Measurements from ENCODE around the gene IGFALS. TPM values are rescaled to one million over a fixed set of nuclear protein-coding genes. Genes with fewer than 3 reads are reported as not detected.

Gene IGFALS
- total RNA-seq, result under 1 TPM in 1 of 2 donors, not detected in 1; 0.12 TPM

GRCh38 chr16:1793578-1794220 lies at the start of gene IGFALS:
TSS of gene IGFALS (minus strand) at chr16:1793705. CDS start at chr16:1793652, 53 bp downstream.
- H3K4me1 Mint-ChIP-seq (ENCODE audit: low read depth in 2 of 2), result peaks cover 0 to 4% of the 10 kb centered on the region in 2 donors
- H3K27ac Mint-ChIP-seq, result no peak within 1 kb of the TSS
- DNase-seq (ENCODE audit: low spot score) (peak; percentile 60), ATAC-seq (no peak)
- H3K9me3 Mint-ChIP-seq, result no peaks in the 10 kb centered on the region
- no peaks in the 10 kb centered on the region for H3K27me3 Mint-ChIP-seq
- no peaks in the 10 kb centered on the region for H3K36me3 Mint-ChIP-seq
- H3K4me3 Mint-ChIP-seq, result no peak within 1 kb of the TSS

- no peak for DNase-seq (ENCODE audit: low spot score)
- H3K4me3 Mint-ChIP-seq, result no peak overlapping the region
- no peak for ATAC-seq
- no peaks in the 10 kb centered on the region for H3K4me1 Mint-ChIP-seq (ENCODE audit: low read depth in 2 of 2)
- no peak overlapping the region for H3K27ac Mint-ChIP-seq
- H3K27me3 Mint-ChIP-seq, result no peaks in the 10 kb centered on the region
- no peaks in the 10 kb centered on the region for H3K9me3 Mint-ChIP-seq
- H3K36me3 Mint-ChIP-seq, result no peaks in the 10 kb centered on the region
Observed at GRCh38 chr16:1839554-1839953, 46.0 kb upstream of the IGFALS start.

- Mint-ChIP-seq H3K9me3 (no peaks in the 10 kb centered on the region), H3K4me1 (ENCODE audit: low read depth in 2 of 2) (peaks cover 0 to 11% of the 10 kb centered on the region in 2 donors), H3K4me3 (no peak overlapping the region), H3K27me3 (no peaks in the 10 kb centered on the region), H3K36me3 (no peaks in the 10 kb centered on the region), H3K27ac (no peak overlapping the region)
- DNase-seq (ENCODE audit: low spot score) (no peak), ATAC-seq (no peak)
Observed at GRCh38 chr16:1834096-1834495, 40.6 kb upstream of the IGFALS start.

GRCh38 chr16:1832838-1833454 lies 39.4 kb upstream of the IGFALS start:
- H3K27ac Mint-ChIP-seq, result peak overlapping the region in 1 of 2 donors; percentile 50
- ATAC-seq (no peak), DNase-seq (ENCODE audit: low spot score) (no peak)
- H3K9me3 Mint-ChIP-seq, result no peaks in the 10 kb centered on the region
- no peaks in the 10 kb centered on the region for H3K27me3 Mint-ChIP-seq
- no peaks in the 10 kb centered on the region for H3K36me3 Mint-ChIP-seq
- H3K4me3 Mint-ChIP-seq, result no peak overlapping the region
- H3K4me1 Mint-ChIP-seq (ENCODE audit: low read depth in 2 of 2), result peaks cover 0 to 13% of the 10 kb centered on the region in 2 donors

GRCh38 chr16:1831186-1832075 lies 37.9 kb upstream of the IGFALS start:
- Mint-ChIP-seq H3K9me3 (no peaks in the 10 kb centered on the region), H3K36me3 (no peaks in the 10 kb centered on the region), H3K4me3 (no peak overlapping the region), H3K27me3 (no peaks in the 10 kb centered on the region), H3K4me1 (ENCODE audit: low read depth in 2 of 2) (peaks cover 7 to 23% of the 10 kb centered on the region in 2 donors), H3K27ac (no peak overlapping the region)
- DNase-seq (ENCODE audit: low spot score) (no peak), ATAC-seq (no peak)

GRCh38 chr16:1830213-1830612 lies 36.7 kb upstream of the IGFALS start:
- Mint-ChIP-seq H3K4me1 (ENCODE audit: low read depth in 2 of 2) (peaks cover 7 to 26% of the 10 kb centered on the region in 2 donors), H3K36me3 (no peaks in the 10 kb centered on the region), H3K27me3 (no peaks in the 10 kb centered on the region), H3K4me3 (no peak overlapping the region), H3K9me3 (no peaks in the 10 kb centered on the region), H3K27ac (no peak overlapping the region)
- no peak for ATAC-seq
- no peak for DNase-seq (ENCODE audit: low spot score)

GRCh38 chr16:1828645-1829410 lies 35.3 kb upstream of the IGFALS start:
- DNase-seq (ENCODE audit: low spot score), result no peak
- H3K36me3 Mint-ChIP-seq, result no peaks in the 10 kb centered on the region
- H3K4me1 Mint-ChIP-seq (ENCODE audit: low read depth in 2 of 2), result peaks cover 13 to 30% of the 10 kb centered on the region in 2 donors
- H3K9me3 Mint-ChIP-seq, result no peaks in the 10 kb centered on the region
- no peaks in the 10 kb centered on the region for H3K27me3 Mint-ChIP-seq
- H3K4me3 Mint-ChIP-seq, result no peak overlapping the region
- H3K27ac Mint-ChIP-seq, result no peak overlapping the region
- no peak for ATAC-seq

- H3K4me3 Mint-ChIP-seq, result peak within 1 kb of the TSS; percentile 96
- no peaks in the 10 kb centered on the region for H3K9me3 Mint-ChIP-seq
- DNase-seq (ENCODE audit: low spot score) (peak; percentile 92), ATAC-seq (peak; percentile 93 to 94)
- no peaks in the 10 kb centered on the region for H3K27me3 Mint-ChIP-seq
- H3K4me1 Mint-ChIP-seq (ENCODE audit: low read depth in 2 of 2), result peaks cover 13 to 27% of the 10 kb centered on the region in 2 donors
- H3K27ac Mint-ChIP-seq, result peak within 1 kb of the TSS; percentile 89 to 95
- no peaks in the 10 kb centered on the region for H3K36me3 Mint-ChIP-seq
Observed at GRCh38 chr16:1826691-1827573, 33.4 kb upstream of the IGFALS start, which contains the start of the genes FAHD1 and HAGH. TSS of gene FAHD1 (plus strand) at chr16:1827206. CDS start at chr16:1827239, 33 bp downstream. TSS of gene HAGH (minus strand) at chr16:1826825. CDS start at chr16:1826787, 38 bp downstream.

GRCh38 chr16:1825864-1826690 lies 32.6 kb upstream of the IGFALS start:
- no peaks in the 10 kb centered on the region for H3K36me3 Mint-ChIP-seq
- H3K4me3 Mint-ChIP-seq, result peak overlapping the region; percentile 96
- H3K4me1 Mint-ChIP-seq (ENCODE audit: low read depth in 2 of 2), result peaks cover 13 to 27% of the 10 kb centered on the region in 2 donors
- peak overlapping the region in 1 of 2 donors; percentile 95 for H3K27ac Mint-ChIP-seq
- no peaks in the 10 kb centered on the region for H3K9me3 Mint-ChIP-seq
- DNase-seq (ENCODE audit: low spot score) (peak; percentile 79), ATAC-seq (peak; percentile 77 to 86)
- no peaks in the 10 kb centered on the region for H3K27me3 Mint-ChIP-seq

- Mint-ChIP-seq H3K27me3 (no peaks in the 10 kb centered on the region), H3K9me3 (no peaks in the 10 kb centered on the region), H3K27ac (no peak overlapping the region), H3K4me3 (peak overlapping the region; percentile 68), H3K36me3 (no peaks in the 10 kb centered on the region), H3K4me1 (ENCODE audit: low read depth in 2 of 2) (peaks cover 13 to 22% of the 10 kb centered on the region in 2 donors)
- ATAC-seq (no peak), DNase-seq (ENCODE audit: low spot score) (no peak)
Observed at GRCh38 chr16:1825381-1825863, 31.9 kb upstream of the IGFALS start.

- Mint-ChIP-seq H3K4me3 (peak overlapping the region; percentile 57), H3K27ac (no peak overlapping the region), H3K36me3 (no peaks in the 10 kb centered on the region), H3K27me3 (no peaks in the 10 kb centered on the region), H3K4me1 (ENCODE audit: low read depth in 2 of 2) (peaks cover 13 to 17% of the 10 kb centered on the region in 2 donors), H3K9me3 (no peaks in the 10 kb centered on the region)
- DNase-seq (ENCODE audit: low spot score) (no peak), ATAC-seq (no peak)
Observed at GRCh38 chr16:1823821-1824220, 30.3 kb upstream of the IGFALS start.

GRCh38 chr16:1822801-1823200 lies 29.3 kb upstream of the IGFALS start:
- DNase-seq (ENCODE audit: low spot score), result no peak
- Mint-ChIP-seq H3K9me3 (no peaks in the 10 kb centered on the region), H3K27me3 (no peaks in the 10 kb centered on the region), H3K4me3 (no peak overlapping the region), H3K36me3 (no peaks in the 10 kb centered on the region), H3K4me1 (ENCODE audit: low read depth in 2 of 2) (peaks cover 13 to 17% of the 10 kb centered on the region in 2 donors), H3K27ac (no peak overlapping the region)
- ATAC-seq, result no peak
